ENCODE results near the gene ARL1. TPM values are rescaled to one million over a fixed set of nuclear protein-coding genes. Genes with fewer than 3 reads are reported as not detected.

ARL1 gene
- total RNA-seq, 1 experiment from 2014 or later, result 63.6 TPM

Small RNA genes within 50 kb of the gene (small RNA-seq; reads per million reads assigned to genes)
- gene RF00019 (not detected), gene RNU6-1068P (not detected), gene RPS27P23 (not detected)

Other genes starting within 250 kb of the ARL1 start
- not detected in 2 replicates for gene SLC5A8, start 197.5 kb downstream of the ARL1 start, total RNA-seq (2014; rRNA removed; shearing (Covaris generic))
- 24.3 and 25.3 TPM in 2 replicates for gene UTP20, start 127.7 kb downstream of the ARL1 start, total RNA-seq (2014; rRNA removed; shearing (Covaris generic))
- not detected in 2 replicates for gene SPIC, start 67.6 kb upstream of the ARL1 start, total RNA-seq (2014; rRNA removed; shearing (Covaris generic))
- not detected in 2 replicates for gene MYBPC1, start 187.2 kb upstream of the ARL1 start, total RNA-seq (2014; rRNA removed; shearing (Covaris generic))